ENCODE measurements around the gene FOCAD. TPM values are rescaled to one million over a fixed set of nuclear protein-coding genes. Genes with fewer than 3 reads are reported as not detected.

The FOCAD gene
- total RNA-seq, 4 donors from 2014 or later = 17.6 to 27.2 (median 20.1) TPM

- 86% methylated on average over 1 of the region's 1 CpG for WGBS
- no peak overlapping the region for H3K4me3 ChIP-seq
- no peak overlapping the region for H3K27ac ChIP-seq (replicated peaks in 1 of 4)
- peaks cover 0 to 10% (median 5%) of the 10 kb centered on the region in 4 donors for H3K4me1 ChIP-seq
- no peaks in the 10 kb centered on the region for H3K27me3 ChIP-seq
- no peak for DNase-seq (ENCODE audit: extremely low spot score)
- TF ChIP-seq EP300 (IDR thresholded peaks at IDR 0.05) (no peak), CTCF (IDR thresholded peaks at IDR 0.05) (no peak), POLR2A (IDR thresholded peaks at IDR 0.05; ENCODE audit: low read depth) (no peak), POLR2AphosphoS5 (IDR thresholded peaks at IDR 0.05) (no peak)
- no peaks in the 10 kb centered on the region for H3K9me3 ChIP-seq
- H3K36me3 ChIP-seq = no peaks in the 10 kb centered on the region
- intact Hi-C loops (cut with DNase I) = no loop called here
Observed at GRCh38 chr9:20925256-20926045, 241.4 kb downstream of the FOCAD start.

- H3K9me3 ChIP-seq = no peaks in the 10 kb centered on the region
- no peaks in the 10 kb centered on the region for H3K27me3 ChIP-seq
- 70% methylated on average over 5 of the region's 5 CpGs for WGBS
- intact Hi-C loops (cut with DNase I) = no loop called here
- peaks cover 0 to 10% (median 5%) of the 10 kb centered on the region in 4 donors for H3K4me1 ChIP-seq
- no peak overlapping the region for H3K4me3 ChIP-seq
- H3K36me3 ChIP-seq = peaks cover 0 to 6% (median 0%) of the 10 kb centered on the region in 4 donors
- no peak overlapping the region for H3K27ac ChIP-seq (replicated peaks in 1 of 4)
- TF ChIP-seq EP300 (IDR thresholded peaks at IDR 0.05) = no peak
- no peak for TF ChIP-seq POLR2A (IDR thresholded peaks at IDR 0.05; ENCODE audit: low read depth)
- no peak for TF ChIP-seq CTCF (IDR thresholded peaks at IDR 0.05)
- TF ChIP-seq POLR2AphosphoS5 (IDR thresholded peaks at IDR 0.05) = no peak
- DNase-seq (ENCODE audit: extremely low spot score) = no peak
Observed at GRCh38 chr9:20929276-20929675, 245.2 kb downstream of the FOCAD start.

- no peak for DNase-seq (ENCODE audit: extremely low spot score)
- Histone ChIP-seq H3K9me3 (no peaks in the 10 kb centered on the region), H3K27ac (replicated peaks in 1 of 4) (no peak overlapping the region), H3K4me3 (no peak overlapping the region), H3K36me3 (peaks cover 0 to 6% (median 0%) of the 10 kb centered on the region in 4 donors), H3K27me3 (no peaks in the 10 kb centered on the region), H3K4me1 (peaks cover 0 to 10% (median 5%) of the 10 kb centered on the region in 4 donors)
- 87% methylated on average over 1 of the region's 1 CpG for WGBS
- TF ChIP-seq POLR2AphosphoS5 (IDR thresholded peaks at IDR 0.05) = no peak
- no peak for TF ChIP-seq POLR2A (IDR thresholded peaks at IDR 0.05; ENCODE audit: low read depth)
- no peak for TF ChIP-seq EP300 (IDR thresholded peaks at IDR 0.05)
- TF ChIP-seq CTCF (IDR thresholded peaks at IDR 0.05) = no peak
- intact Hi-C loops (cut with DNase I) = no loop called here
Observed at GRCh38 chr9:20930836-20931235, 246.8 kb downstream of the FOCAD start.

- H3K4me1 ChIP-seq = peaks cover 0 to 7% (median 5%) of the 10 kb centered on the region in 4 donors
- TF ChIP-seq POLR2A (IDR thresholded peaks at IDR 0.05; ENCODE audit: low read depth) = no peak
- TF ChIP-seq POLR2AphosphoS5 (IDR thresholded peaks at IDR 0.05) = no peak
- no peak for TF ChIP-seq EP300 (IDR thresholded peaks at IDR 0.05)
- TF ChIP-seq CTCF (IDR thresholded peaks at IDR 0.05) = no peak
- peaks cover 0 to 4% (median 0%) of the 10 kb centered on the region in 4 donors for H3K36me3 ChIP-seq
- no peaks in the 10 kb centered on the region for H3K9me3 ChIP-seq
- intact Hi-C loops (cut with DNase I) = loop anchor here (5.0 kb wide), 4 partner anchors 53 to 1013 kb away; partner anchors contain the start of gene MLLT3
- H3K27ac ChIP-seq (replicated peaks in 1 of 4) = no peak overlapping the region
- WGBS = 55% methylated on average over 2 of the region's 3 CpGs
- no peak overlapping the region for H3K4me3 ChIP-seq
- no peaks in the 10 kb centered on the region for H3K27me3 ChIP-seq
- DNase-seq (ENCODE audit: extremely low spot score) = no peak
Observed at GRCh38 chr9:20940447-20941173, 256.6 kb downstream of the FOCAD start.

All from esophagus muscularis mucosa (tissue), 4 donors.